Activated T-helper 2 cell treated with anti-CD3 and anti-CD28 coated beads, Interferon-gamma antibody, Interleukin-2, Interleukin-4, amounts not matched to agents 10 μg/mL and 5 μg/mL and 100 μg/mL, durations not matched to agents 14 hours and 24 hours and 36 hours (primary cell): Measurements from ENCODE around the gene NKD2. TPM values are rescaled to one million over a fixed set of nuclear protein-coding genes. Genes with fewer than 3 reads are reported as not detected.
"Not testable (repeated sequence)": the region's sequence is repeated elsewhere in the genome, so short reads cannot be mapped to it uniquely, and the experiment has no call there.

Experiments
- DNase-seq: peaks from one replicate; pipeline ENCODE4 v3.0.0; 2021; ENCODE audit warnings: low spot score
- H3K27ac Mint-ChIP-seq: one replicate; pipeline ENCODE4 v1.8.0; 2021; ENCODE audit warnings: mixed read lengths
- H3K27me3 Mint-ChIP-seq: one replicate; pipeline ENCODE4 v1.8.0; 2021; ENCODE audit warnings: low read depth, mixed read lengths
- H3K36me3 Mint-ChIP-seq: one replicate; pipeline ENCODE4 v1.8.0; 2021; ENCODE audit warnings: low read depth, mixed read lengths
- H3K4me1 Mint-ChIP-seq: one replicate; pipeline ENCODE4 v1.8.0; 2021; ENCODE audit warnings: low read depth, mixed read lengths
- H3K4me3 Mint-ChIP-seq: one replicate; pipeline ENCODE4 v1.8.0; 2021; ENCODE audit warnings: low read depth, mild to moderate bottlenecking, moderate library complexity, mixed read lengths
- H3K9me3 Mint-ChIP-seq: one replicate; pipeline ENCODE4 v1.8.0; 2021; ENCODE audit warnings: mixed read lengths
- intact Hi-C: fragments of 100-400 bp; cut with micrococcal nuclease; formaldehyde crosslinking; loops from one replicate; pipeline ENCODE4 v1.15.1; 2023
- total RNA-seq: library from RNA; stranded (reverse); gene quantifications from 2 replicates; pipeline ENCODE4 v1.2.3, GENCODE V29; 2022

The NKD2 gene
- total RNA-seq, 1 donor from 2014 or later = 14.4 TPM

DNA sequence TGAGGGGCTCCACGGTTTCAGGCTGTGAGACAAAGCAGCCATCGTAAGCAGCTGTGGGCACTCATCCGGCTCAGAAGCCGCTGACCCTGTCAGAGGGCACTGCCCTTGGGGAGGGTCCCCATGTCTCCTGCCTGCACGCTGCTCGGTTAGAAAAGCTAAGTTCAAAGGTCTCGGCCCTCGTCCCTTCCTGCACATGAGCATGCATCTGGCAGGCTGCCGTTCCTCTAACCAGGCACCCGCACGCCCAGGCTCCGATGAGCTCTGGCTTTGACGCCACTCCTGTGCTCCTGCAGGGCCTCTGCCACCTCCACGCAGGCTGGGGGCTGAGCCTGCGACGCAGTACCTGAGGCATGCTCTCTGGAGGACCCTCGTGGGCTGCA, 51.3 kb downstream of the NKD2 start:
- no peak overlapping the region for H3K4me3 Mint-ChIP-seq
- no peaks in the 10 kb centered on the region for H3K4me1 Mint-ChIP-seq
- no peak for DNase-seq
- H3K36me3 Mint-ChIP-seq = peaks cover 12% of the 10 kb centered on the region
- no peaks in the 10 kb centered on the region for H3K9me3 Mint-ChIP-seq
- intact Hi-C loops = no loop called here
- no peaks in the 10 kb centered on the region for H3K27me3 Mint-ChIP-seq
- no peak overlapping the region for H3K27ac Mint-ChIP-seq

DNA sequence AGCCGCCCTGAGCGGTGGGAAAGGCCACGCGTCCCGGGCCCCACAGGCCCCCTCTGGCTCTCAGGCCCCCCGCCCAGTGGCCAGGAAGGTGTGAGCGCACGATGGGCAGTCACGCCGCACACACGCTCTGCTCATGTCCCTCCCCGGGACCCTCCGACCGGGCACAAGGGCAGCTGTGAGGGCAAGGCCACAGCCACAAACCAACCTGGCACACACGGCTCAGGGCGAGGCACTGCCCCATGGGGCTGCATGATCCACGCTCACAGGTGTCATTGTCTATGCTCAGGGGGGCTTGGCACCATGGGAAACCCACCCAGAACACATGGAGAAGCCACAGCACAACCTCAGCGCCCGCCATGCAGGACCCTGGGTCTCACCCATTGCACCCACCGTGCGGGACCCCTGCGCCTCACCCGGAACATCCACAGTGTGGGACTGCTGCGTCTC, 52.0 kb downstream of the NKD2 start:
- no peak overlapping the region for H3K4me3 Mint-ChIP-seq
- intact Hi-C loops = no loop called here
- no peak for DNase-seq
- H3K4me1 Mint-ChIP-seq = no peaks in the 10 kb centered on the region
- H3K9me3 Mint-ChIP-seq = no peaks in the 10 kb centered on the region
- H3K36me3 Mint-ChIP-seq = peaks cover 12% of the 10 kb centered on the region
- no peaks in the 10 kb centered on the region for H3K27me3 Mint-ChIP-seq
- no peak overlapping the region for H3K27ac Mint-ChIP-seq

DNA sequence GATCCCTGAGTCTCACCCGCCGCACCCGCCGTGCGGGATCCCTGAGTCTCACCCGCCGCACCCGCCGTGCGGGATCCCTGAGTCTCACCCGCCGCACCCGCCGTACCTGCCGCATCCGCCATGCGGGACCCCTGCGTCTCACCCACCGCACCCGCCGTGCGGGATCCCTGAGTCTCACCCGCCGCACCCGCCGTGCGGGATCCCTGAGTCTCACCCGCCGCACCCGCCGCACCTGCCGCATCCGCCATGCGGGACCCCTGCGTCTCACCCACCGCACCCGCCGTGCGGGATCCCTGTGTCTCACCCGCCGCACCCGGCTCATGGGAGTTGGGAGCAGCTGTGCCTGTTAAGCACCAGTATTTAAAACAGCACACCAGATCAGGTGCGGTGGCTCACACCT, 52.7 kb downstream of the NKD2 start:
- H3K4me1 Mint-ChIP-seq, DNase-seq, H3K9me3 Mint-ChIP-seq, H3K4me3 Mint-ChIP-seq, H3K27ac Mint-ChIP-seq, H3K27me3 Mint-ChIP-seq, intact Hi-C loops: not testable (repeated sequence)
- H3K36me3 Mint-ChIP-seq = peaks cover 11% of the 10 kb centered on the region

DNA sequence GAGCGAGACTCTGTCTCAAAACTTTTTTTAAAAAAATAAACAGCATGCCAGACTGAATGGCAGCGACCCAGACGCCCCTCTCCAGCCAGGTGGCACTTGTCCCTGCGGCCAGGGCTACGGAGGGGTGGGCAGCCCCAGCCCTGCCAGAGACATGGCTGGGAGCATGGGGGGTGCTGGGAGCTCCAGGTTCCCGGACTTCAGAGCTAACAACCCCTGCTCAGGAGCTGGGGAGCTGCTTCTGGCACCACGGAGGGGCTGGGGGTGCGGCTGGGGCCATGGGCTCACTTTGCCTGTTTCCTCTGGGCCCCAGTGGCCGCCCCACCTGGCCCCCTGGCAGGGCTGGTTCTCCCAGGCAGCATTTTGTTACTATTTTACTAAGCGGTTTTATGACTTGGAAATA, 53.3 kb downstream of the NKD2 start:
- Mint-ChIP-seq H3K9me3 (no peaks in the 10 kb centered on the region), H3K27ac (no peak overlapping the region), H3K4me3 (no peak overlapping the region), H3K27me3 (no peaks in the 10 kb centered on the region), H3K36me3 (peaks cover 14% of the 10 kb centered on the region), H3K4me1 (no peaks in the 10 kb centered on the region)
- no peak for DNase-seq
- intact Hi-C loops = no loop called here

DNA sequence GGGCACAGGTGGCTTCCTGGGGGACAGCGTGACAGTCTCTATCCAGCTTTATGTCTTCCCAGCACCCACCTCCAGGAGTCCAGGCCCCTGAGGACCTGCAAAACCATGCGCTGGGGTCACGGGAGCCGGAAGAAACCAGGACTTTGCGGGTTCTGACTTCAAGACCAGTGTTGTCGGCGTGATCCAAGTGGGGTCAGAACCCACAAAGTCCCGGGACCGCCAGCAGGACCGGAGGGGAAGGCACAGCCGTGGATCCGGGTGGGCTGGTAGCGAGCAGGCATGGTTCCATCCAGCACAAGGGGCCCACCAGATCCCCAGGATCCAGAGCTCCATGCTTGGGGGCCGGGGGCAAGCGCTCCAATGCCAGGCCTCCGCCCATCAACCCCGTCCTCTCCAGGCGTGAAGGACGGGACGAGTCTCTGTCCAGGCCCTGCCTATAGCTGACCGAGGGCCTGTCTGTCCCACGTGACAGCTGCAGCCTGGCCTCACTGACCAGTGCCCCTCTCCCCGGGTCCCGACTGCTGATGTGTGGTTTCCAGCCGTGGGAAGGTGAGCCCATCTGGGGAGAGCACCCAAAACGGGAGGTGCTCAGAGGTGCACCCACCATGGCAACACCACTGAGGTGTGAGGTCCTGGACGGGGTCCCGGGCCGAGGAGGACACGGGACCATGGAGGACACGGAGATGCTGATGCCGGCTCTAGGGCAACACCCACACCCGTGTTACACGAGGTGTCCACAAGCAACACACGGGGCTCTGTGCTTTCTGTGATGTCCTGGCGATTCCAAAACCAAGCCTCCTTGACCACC, 54.4 kb downstream of the NKD2 start:
- peaks cover 14% of the 10 kb centered on the region for H3K36me3 Mint-ChIP-seq
- intact Hi-C loops = no loop called here

DNA sequence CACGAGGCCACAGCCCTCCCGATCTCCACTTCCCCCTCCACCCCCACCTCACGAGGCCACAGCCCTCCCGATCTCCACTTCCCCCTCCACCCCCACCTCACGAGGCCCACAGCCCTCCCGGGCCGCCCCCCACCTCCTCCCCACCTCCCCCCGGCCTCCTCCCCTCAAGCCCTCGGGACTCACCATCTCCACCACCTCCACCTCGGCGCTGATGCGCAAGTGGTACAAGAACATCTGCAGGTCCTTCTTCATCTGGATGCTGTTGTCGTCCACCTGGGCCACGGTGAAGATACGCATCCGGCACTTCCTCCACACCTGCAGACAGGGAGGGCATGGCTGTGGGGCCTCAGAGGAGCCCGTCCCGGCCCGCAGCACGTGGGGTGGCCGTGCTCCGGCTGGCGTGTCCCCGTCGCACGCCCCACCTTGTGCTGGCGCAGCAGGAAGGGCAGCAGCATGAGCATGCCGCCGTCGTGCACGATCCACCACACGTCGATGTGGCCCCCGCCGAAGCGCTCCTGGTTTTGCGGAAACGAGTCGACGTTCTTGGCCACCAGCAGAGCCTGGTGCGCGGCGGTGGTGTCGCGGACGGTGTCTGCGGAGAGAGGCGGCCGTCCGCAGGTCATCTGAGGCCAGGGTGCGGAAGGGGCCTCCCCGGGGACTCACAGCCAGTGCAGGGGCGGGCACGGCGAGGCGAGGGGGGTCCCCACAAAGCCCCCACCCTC, 55.2 kb downstream of the NKD2 start:
- H3K27me3 Mint-ChIP-seq = no peaks in the 10 kb centered on the region
- H3K4me1 Mint-ChIP-seq = no peaks in the 10 kb centered on the region
- H3K27ac Mint-ChIP-seq = no peak overlapping the region
- no peaks in the 10 kb centered on the region for H3K9me3 Mint-ChIP-seq
- peaks cover 14% of the 10 kb centered on the region for H3K36me3 Mint-ChIP-seq
- DNase-seq = no peak
- intact Hi-C loops = loop anchor here (2.0 kb wide), 1 partner anchor 33 kb away; no protein-coding TSS in a partner anchor
- H3K4me3 Mint-ChIP-seq = no peak overlapping the region

More for the DNA sequence above, 54.4 kb downstream of the NKD2 start:
- no peaks in the 10 kb centered on the region for H3K4me1 Mint-ChIP-seq
- H3K27ac Mint-ChIP-seq = no peak overlapping the region
- H3K27me3 Mint-ChIP-seq = no peaks in the 10 kb centered on the region
- H3K4me3 Mint-ChIP-seq = no peak overlapping the region
- no peaks in the 10 kb centered on the region for H3K9me3 Mint-ChIP-seq
- DNase-seq = no peak

DNA sequence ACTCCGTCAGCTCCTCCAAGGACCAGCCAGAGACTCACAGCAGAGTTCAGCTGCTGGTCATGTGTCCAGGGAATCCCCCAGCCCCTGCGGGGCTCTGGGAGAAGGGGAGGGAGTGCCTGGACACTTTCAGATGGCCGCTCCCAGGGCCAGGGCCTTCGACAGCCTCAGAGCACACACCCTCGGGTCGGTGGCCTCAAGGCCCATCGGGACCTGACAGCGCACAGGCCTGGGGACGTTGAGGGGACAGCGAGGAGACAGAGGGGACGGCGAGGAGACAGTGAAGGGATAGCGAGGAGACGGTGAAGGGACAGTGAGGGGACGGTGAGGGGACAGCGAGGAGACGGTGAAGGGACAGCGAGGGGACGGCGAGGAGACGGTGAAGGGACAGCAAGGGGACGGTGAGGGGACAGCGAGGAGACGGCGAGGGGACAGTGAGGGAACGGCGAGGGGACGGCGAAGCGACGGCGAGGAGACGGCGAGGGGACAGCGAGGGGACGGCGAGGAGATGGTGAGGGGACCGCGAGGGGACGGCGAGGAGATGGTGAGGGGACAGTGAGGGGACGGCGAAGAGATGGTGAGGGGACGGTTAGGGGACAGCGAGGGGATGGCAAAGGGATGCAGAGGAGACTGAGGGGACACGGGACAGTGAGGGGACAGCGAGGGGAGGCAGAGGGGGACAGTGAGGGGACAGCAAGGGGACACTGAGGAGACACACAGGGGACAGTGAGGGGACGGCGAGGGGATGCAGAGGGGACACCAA, 56.0 kb downstream of the NKD2 start:
- H3K27ac Mint-ChIP-seq = no peak overlapping the region
- intact Hi-C loops = loop anchor here (2.0 kb wide), 1 partner anchor 32 kb away; no protein-coding TSS in a partner anchor

DNA sequence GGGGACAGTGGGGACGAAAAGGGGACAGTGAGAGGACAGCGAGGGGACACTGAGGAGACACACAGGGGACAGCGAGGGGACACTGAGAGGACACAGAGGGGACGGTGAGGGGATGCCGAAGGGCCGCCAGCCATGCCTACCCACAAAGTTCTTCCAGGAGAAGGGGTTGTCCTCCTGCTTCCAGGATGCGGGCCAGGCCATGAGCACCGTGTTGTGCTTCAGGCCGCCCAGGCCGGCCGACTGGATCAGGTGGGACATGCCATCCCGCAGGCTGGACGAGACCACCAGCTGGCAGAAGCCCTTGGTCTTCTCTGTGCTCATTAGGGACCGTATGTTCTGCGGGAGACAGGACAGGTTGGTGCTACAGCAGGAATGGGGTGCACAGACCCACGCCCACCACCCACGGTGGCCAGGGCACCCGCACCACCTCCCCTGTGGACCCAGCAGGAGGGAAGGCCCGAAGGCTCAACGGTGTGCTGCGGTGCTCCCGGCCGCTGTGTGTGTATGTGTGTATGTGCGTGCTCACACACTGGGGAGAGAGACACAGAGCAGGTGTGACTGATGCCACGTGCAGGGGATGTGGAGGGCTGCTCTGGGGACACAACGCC, 56.6 kb downstream of the NKD2 start:
- no peaks in the 10 kb centered on the region for H3K9me3 Mint-ChIP-seq
- intact Hi-C loops = loop anchor here (2.0 kb wide), 1 partner anchor 32 kb away; no protein-coding TSS in a partner anchor
- no peak for DNase-seq
- peaks cover 14% of the 10 kb centered on the region for H3K36me3 Mint-ChIP-seq
- H3K4me3 Mint-ChIP-seq = no peak overlapping the region
- H3K27ac Mint-ChIP-seq = no peak overlapping the region
- H3K27me3 Mint-ChIP-seq = no peaks in the 10 kb centered on the region
- no peaks in the 10 kb centered on the region for H3K4me1 Mint-ChIP-seq

More for the DNA sequence above, 56.0 kb downstream of the NKD2 start:
- H3K9me3 Mint-ChIP-seq = no peaks in the 10 kb centered on the region
- peaks cover 14% of the 10 kb centered on the region for H3K36me3 Mint-ChIP-seq
- H3K4me1 Mint-ChIP-seq = no peaks in the 10 kb centered on the region
- no peak for DNase-seq
- no peak overlapping the region for H3K4me3 Mint-ChIP-seq
- no peaks in the 10 kb centered on the region for H3K27me3 Mint-ChIP-seq

DNA sequence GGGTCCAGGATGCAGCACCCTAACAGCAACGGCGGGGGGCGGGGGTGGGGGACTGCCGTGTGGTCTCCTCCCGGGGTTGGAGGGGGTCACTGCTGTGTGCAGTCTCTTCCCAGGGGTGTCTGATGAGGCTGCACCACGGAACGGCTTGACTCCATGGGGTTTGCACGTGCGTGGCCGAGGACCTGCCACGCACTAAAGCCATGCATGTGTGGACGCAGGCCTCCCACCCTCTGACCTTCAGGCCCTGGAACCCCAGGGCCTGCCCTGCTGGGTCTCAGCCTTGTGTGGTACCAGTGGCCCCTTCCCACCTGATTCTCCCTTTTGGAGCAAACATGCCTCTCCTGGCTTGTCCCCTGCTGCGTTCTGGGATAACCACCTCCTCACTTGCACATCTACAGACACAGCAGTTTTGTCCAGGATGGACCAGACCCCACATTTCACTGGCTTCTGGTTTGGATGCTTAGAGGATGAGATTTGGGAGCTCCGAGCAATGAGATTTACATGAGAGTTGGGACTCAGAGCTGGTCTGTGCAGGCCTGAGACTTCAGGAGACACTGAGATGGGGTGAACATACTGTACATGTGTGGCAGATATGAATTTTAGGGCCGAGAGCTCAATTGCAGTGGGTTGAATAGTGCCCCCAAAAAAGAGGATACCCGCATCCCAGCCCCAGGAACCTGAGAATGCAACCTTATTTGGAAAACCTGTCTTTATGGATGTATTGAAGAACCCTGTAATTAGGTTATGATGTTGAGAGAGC, 57.5 kb downstream of the NKD2 start:
- Mint-ChIP-seq H3K36me3 (peaks cover 14% of the 10 kb centered on the region), H3K27me3 (no peaks in the 10 kb centered on the region), H3K4me1 (no peaks in the 10 kb centered on the region), H3K4me3 (no peak overlapping the region), H3K9me3 (no peaks in the 10 kb centered on the region), H3K27ac (no peak overlapping the region)
- intact Hi-C loops = loop anchor here (2.0 kb wide), 1 partner anchor 31 kb away; no protein-coding TSS in a partner anchor
- DNase-seq = no peak

DNA sequence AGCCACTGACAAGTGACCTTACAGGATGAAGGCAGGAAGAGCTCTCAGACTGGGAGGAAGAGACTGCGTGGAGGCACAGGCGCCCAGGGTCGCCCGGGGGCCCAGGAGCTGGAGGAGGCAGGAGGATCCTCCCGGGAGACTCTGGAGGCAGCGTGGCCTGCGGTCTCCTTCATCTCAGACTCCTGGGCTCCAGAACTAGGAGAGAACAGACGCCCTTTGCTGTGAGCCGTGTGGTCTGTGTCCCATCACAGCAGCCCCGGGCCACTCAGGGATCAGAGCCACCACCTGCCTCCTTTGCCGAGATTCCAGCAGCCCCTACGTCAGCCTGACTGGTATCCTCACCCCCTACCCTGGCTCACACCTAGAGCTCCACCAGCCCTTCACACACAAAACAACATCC, 58.1 kb downstream of the NKD2 start:
- intact Hi-C loops = no loop called here
- H3K9me3 Mint-ChIP-seq = no peaks in the 10 kb centered on the region
- H3K36me3 Mint-ChIP-seq = peaks cover 14% of the 10 kb centered on the region
- H3K4me3 Mint-ChIP-seq = no peak overlapping the region
- H3K27ac Mint-ChIP-seq = no peak overlapping the region
- no peaks in the 10 kb centered on the region for H3K27me3 Mint-ChIP-seq
- H3K4me1 Mint-ChIP-seq = no peaks in the 10 kb centered on the region
- no peak for DNase-seq

DNA sequence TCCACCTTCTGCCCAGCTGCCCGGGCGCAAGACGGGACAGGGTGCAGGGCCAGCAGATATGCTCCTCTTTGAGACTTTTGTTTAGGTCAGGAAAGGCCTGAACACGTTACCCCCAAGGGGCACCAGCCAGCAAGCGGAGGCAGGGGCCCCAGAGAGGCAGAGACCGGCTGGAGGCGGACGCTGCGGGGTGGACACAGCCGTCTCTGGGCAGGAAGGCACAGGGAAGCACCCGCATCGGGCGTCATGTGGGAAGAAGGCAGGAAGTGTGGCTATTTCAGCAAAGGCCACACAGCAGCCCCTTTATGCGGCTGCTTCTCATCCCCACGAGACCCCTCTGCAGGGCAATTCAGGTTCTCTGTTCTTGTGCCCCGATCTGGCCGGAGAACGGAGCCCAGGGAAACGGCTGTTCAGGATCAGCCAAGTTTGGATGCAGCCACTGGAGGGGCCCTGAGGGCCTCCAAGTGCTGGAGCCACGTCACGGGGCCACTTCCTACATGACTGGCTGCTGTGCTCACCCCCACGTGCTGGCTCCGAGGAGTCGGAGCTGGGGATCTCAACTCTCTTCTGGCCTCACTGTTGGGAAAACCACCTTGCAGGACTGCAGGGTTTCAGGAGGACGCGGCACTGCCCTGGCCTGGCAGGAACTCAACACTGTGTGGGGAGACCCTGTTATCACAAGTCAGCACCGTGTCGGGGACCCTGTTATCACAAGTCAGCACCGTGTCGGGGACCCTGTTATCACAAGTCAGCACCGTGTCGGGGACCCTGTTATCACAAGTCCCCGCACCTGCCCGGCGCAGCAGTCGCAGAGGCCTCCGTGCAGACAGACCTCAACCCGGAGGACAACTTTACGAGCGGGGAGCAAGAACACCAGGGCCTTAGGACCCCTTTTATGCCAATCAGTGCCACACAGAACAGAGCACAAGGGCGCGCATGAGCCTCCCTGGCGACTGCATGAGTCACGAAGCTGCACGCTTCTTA, 58.8 kb downstream of the NKD2 start:
- no peak for DNase-seq
- intact Hi-C loops = no loop called here
- Mint-ChIP-seq H3K27me3 (no peaks in the 10 kb centered on the region), H3K27ac (no peak overlapping the region), H3K4me1 (no peaks in the 10 kb centered on the region), H3K9me3 (no peaks in the 10 kb centered on the region), H3K36me3 (peaks cover 10% of the 10 kb centered on the region), H3K4me3 (no peak overlapping the region)
